ENCODE measurements around the gene MTMR2.

DNA sequence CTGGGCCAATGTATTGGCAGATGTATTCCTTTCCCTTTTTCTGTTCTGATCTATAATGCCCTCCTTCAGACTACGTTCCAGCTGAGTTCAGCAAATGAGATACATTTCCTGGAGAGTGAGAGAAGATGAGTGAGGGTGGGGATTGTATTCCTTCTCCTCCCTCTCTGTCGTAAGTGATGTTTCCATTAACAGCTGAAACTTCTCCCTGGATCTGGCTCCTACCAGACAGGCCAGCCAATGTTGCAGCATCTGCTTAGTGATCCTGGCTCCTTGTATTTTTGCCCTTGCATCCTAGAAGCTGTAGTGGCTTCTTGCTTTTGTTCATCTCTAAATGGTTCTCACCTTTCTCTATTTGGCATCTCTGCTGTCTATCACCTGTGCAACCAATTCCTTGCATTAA lies 48.2 kb upstream of the MTMR2 start:
- no peak for TF ChIP-seq YY1 (IDR thresholded peaks at IDR 0.05; ENCODE audit: insufficient read depth, insufficient read length)
- TF ChIP-seq ZNF274 (IDR thresholded peaks at IDR 0.05; ENCODE audit: low read depth, low read length): no peak
- TF ChIP-seq SUZ12 (IDR thresholded peaks at IDR 0.05; ENCODE audit: extremely low read depth, insufficient read depth, insufficient read length): no peak
